HCT116 (cell line): ENCODE results near the gene DUS4L. TPM values are rescaled to one million over a fixed set of nuclear protein-coding genes. Genes with fewer than 3 reads are reported as not detected.

Experiments
- ATAC-seq: fragments of 200-7000 bp; cut with Tn5 transposase; 2 replicates; pipeline ENCODE4 v1.9.1; 2020; ENCODE audit warnings: mild to moderate bottlenecking, moderate library complexity
- BruUV-seq: library from RNA; stranded (reverse); fragments of 400-500 nt; replicated peaks from 2 replicates; lab custom pipeline; 2021; lab: Mats Ljungman, UMichigan
- CTCF ChIA-PET: fragments of 300-600 bp; sonication (Branson Sonifier 250); formaldehyde crosslinking; loops from one replicate; lab custom pipeline; 2021; ENCODE audit warnings: antibody characterized with exemption; lab: Charles Lee
- POLR2A ChIA-PET: fragments of 300-600, 350-600 bp; sonication (Branson Sonifier 250); formaldehyde crosslinking; loops from one replicate; lab custom pipeline; 2021; ENCODE audit warnings: antibody characterized with exemption; lab: Charles Lee
- RAD21 ChIA-PET, 2 experiments: fragments of 300-600 bp; sonication (Branson Sonifier 250); formaldehyde crosslinking; loops; one replicate each; lab custom pipeline; 2023; ENCODE audit warnings: low total read pairs in 2 of 2; ENCODE audit not compliant: uncharacterized antibody in 2 of 2, unreplicated experiment in 2 of 2, low non-redundant PET in 1 of 2; lab: Charles Lee
- DNase-seq: peaks from one replicate; pipeline ENCODE4 v3.0.0-alpha.2; 2010; ENCODE audit warnings: low read depth, low spot score
- H2AFZ ChIP-seq: fragments of 200-600 bp; shearing (Covaris generic), sonication (generic); 2 replicates; pipeline ENCODE4 v1.6.1; 2017; ENCODE audit warnings: low read depth, mixed run types, mixed read lengths, antibody characterized with exemption, low read length; ENCODE audit not compliant: poor library complexity, severe bottlenecking
- H3K27ac ChIP-seq: 2 replicates; pipeline ENCODE4 v1.5.1; 2012; ENCODE audit warnings: low read depth, low read length
- H3K27me3 ChIP-seq: fragments of 200-600 bp; sonication (generic); 2 replicates; pipeline ENCODE4 v1.6.1; 2016; ENCODE audit warnings: mixed run types, low read length, mixed read lengths; ENCODE audit not compliant: insufficient read depth
- H3K36me3 ChIP-seq, 2 experiments: fragments of 200-500 bp in 1 of 2; fragments of 200-600 bp in 1 of 2; sonication (Bioruptor generic) in 1 of 2; sonication (generic) in 1 of 2; 2 replicates each; pipeline versions ENCODE4 v1.5.1 to v1.6.1; 2014 to 2016; ENCODE audit warnings: low read length in 2 of 2, inconsistent platforms in 1 of 2, mixed read lengths in 1 of 2, mixed run types in 1 of 2; ENCODE audit not compliant: insufficient read depth in 2 of 2, control insufficient read depth in 1 of 2
- H3K4me1 ChIP-seq, 2 experiments: fragments of 200-600 bp in 1 of 2; sonication (generic) in 1 of 2; 2 replicates each; pipeline versions ENCODE4 v1.5.1 to v1.6.1; 2012 to 2017; ENCODE audit warnings: low read length in 2 of 2, inconsistent platforms in 1 of 2, mild to moderate bottlenecking in 1 of 2, mixed read lengths in 1 of 2, mixed run types in 1 of 2, moderate library complexity in 1 of 2; ENCODE audit not compliant: insufficient read depth in 2 of 2, control insufficient read depth in 1 of 2
- H3K4me2 ChIP-seq: fragments of 200-600 bp; sonication (generic); 2 replicates; pipeline ENCODE4 v1.6.1; 2017; ENCODE audit warnings: mixed run types, low read length, mixed read lengths
- H3K4me3 ChIP-seq, 2 experiments: fragments of 200-600 bp in 1 of 2; sonication (generic) in 1 of 2; replicated peaks in 1 of 2; 2 replicates each; pipeline ENCODE4 v1.5.1; 2011 to 2016; ENCODE audit warnings: low read length in 2 of 2, control low read depth in 1 of 2, low read depth in 1 of 2, mild to moderate bottlenecking in 1 of 2, mixed read lengths in 1 of 2, mixed run types in 1 of 2
- H3K79me2 ChIP-seq: fragments of 200-600 bp; sonication (generic); 2 replicates; pipeline ENCODE4 v1.6.1; 2017; ENCODE audit warnings: mild to moderate bottlenecking, mixed run types, low read length, moderate library complexity, mixed read lengths; ENCODE audit not compliant: insufficient read depth
- H3K9ac ChIP-seq: fragments of 200-600 bp; sonication (generic); 2 replicates; pipeline ENCODE4 v1.6.1; 2016; ENCODE audit warnings: low read length, mixed read lengths
- H3K9me2 ChIP-seq: fragments of 200-600 bp; sonication (generic), shearing (Covaris generic); 2 replicates; pipeline ENCODE4 v1.6.1; 2017; ENCODE audit warnings: mixed run types, mild to moderate bottlenecking, moderate library complexity; ENCODE audit not compliant: insufficient read depth
- H3K9me3 ChIP-seq, 2 experiments: fragments of 200-500 bp in 1 of 2; fragments of 200-600 bp in 1 of 2; sonication (Bioruptor generic) in 1 of 2; sonication (generic) in 1 of 2; 2 replicates each; pipeline ENCODE4 v1.6.1; 2014 to 2017; ENCODE audit warnings: low read length in 2 of 2, mixed read lengths in 2 of 2, inconsistent platforms in 1 of 2, low read depth in 1 of 2, mild to moderate bottlenecking in 1 of 2, mixed run types in 1 of 2, moderate library complexity in 1 of 2; ENCODE audit not compliant: control insufficient read depth in 1 of 2, insufficient read depth in 1 of 2
- H4K20me1 ChIP-seq: fragments of 200-600 bp; sonication (generic), shearing (Covaris generic); 2 replicates; pipeline ENCODE4 v1.6.1; 2017; ENCODE audit warnings: mixed run types, mild to moderate bottlenecking, moderate library complexity; ENCODE audit not compliant: insufficient read depth
- ATF3 ChIP-seq: IDR thresholded peaks from 2 replicates; pipeline ENCODE4 v1.6.1; 2012
- CBX3 ChIP-seq: IDR thresholded peaks from 2 replicates; pipeline ENCODE4 v1.6.1; 2012; ENCODE audit warnings: low read depth
- CEBPB ChIP-seq: IDR thresholded peaks from 2 replicates; pipeline ENCODE4 v1.6.1; 2012; ENCODE audit warnings: low read depth
- CTCF ChIP-seq, 3 experiments: fragments of 200-600 bp in 1 of 3; sonication (generic) in 1 of 3; IDR thresholded peaks in 2 of 3; conservative IDR thresholded peaks in 1 of 3; 2 replicates each; pipeline ENCODE4 v1.5.1; 2012 to 2017; ENCODE audit warnings: low read depth in 2 of 3, low read length in 2 of 3, antibody characterized with exemption in 1 of 3, borderline replicate concordance in 1 of 3, control low read depth in 1 of 3, mild to moderate bottlenecking in 1 of 3, mixed read lengths in 1 of 3, mixed run types in 1 of 3, moderate library complexity in 1 of 3; ENCODE audit not compliant: insufficient read depth in 1 of 3
- EGR1 ChIP-seq: IDR thresholded peaks from 2 replicates; pipeline ENCODE4 v1.6.1; 2012; ENCODE audit warnings: low read depth
- ELF1 ChIP-seq: IDR thresholded peaks from 2 replicates; pipeline ENCODE4 v1.6.1; 2012; ENCODE audit warnings: low read depth, borderline replicate concordance
- EZH2 ChIP-seq: fragments of 200-600 bp; sonication (generic); IDR thresholded peaks from 2 replicates; pipeline ENCODE4 v1.6.1; 2017; ENCODE audit warnings: antibody characterized with exemption, mixed run types
- EZH2phosphoT487 ChIP-seq: fragments of 200-600 bp; IDR thresholded peaks from 2 replicates; pipeline ENCODE4 v1.6.1; 2018; ENCODE audit warnings: antibody characterized with exemption, borderline replicate concordance
- FOSL1 ChIP-seq: IDR thresholded peaks from 2 replicates; pipeline ENCODE4 v1.6.1; 2012; ENCODE audit warnings: low read depth
- JUND ChIP-seq: IDR thresholded peaks from 2 replicates; pipeline ENCODE4 v1.6.1; 2012
- POLR2A ChIP-seq: IDR thresholded peaks from 2 replicates; pipeline ENCODE4 v1.7.0; 2011; ENCODE audit warnings: borderline replicate concordance; ENCODE audit not compliant: insufficient read depth, insufficient read length; ENCODE audit errors: extremely low read depth
- POLR2AphosphoS5 ChIP-seq: IDR thresholded peaks from 2 replicates; pipeline ENCODE4 v1.6.1; 2011; ENCODE audit warnings: mild to moderate bottlenecking, low read depth, low read length, moderate library complexity
- SIN3A ChIP-seq: IDR thresholded peaks from 2 replicates; pipeline ENCODE4 v1.6.1; 2012; ENCODE audit warnings: low read depth
- SP1 ChIP-seq: IDR thresholded peaks from 2 replicates; pipeline ENCODE4 v1.6.1; 2012; ENCODE audit warnings: low read depth
- SRF ChIP-seq: IDR thresholded peaks from 2 replicates; pipeline ENCODE4 v1.6.1; 2012; ENCODE audit warnings: low read depth
- YY1 ChIP-seq: IDR thresholded peaks from 2 replicates; pipeline ENCODE4 v1.6.1; 2011; ENCODE audit warnings: low read length, low read depth, moderate library complexity, mild to moderate bottlenecking; ENCODE audit not compliant: insufficient replicate concordance; ENCODE audit errors: extremely low read depth
- ZBTB33 ChIP-seq: IDR thresholded peaks from 2 replicates; pipeline ENCODE4 v1.6.1; 2011; ENCODE audit warnings: mild to moderate bottlenecking, low read length, moderate library complexity; ENCODE audit not compliant: insufficient replicate concordance; ENCODE audit errors: extremely low read depth
- ZNF274 ChIP-seq: fragments of 200-500 bp; sonication (Bioruptor generic); IDR thresholded peaks from 2 replicates; pipeline ENCODE4 v1.6.1; 2014; ENCODE audit warnings: mild to moderate bottlenecking, low read depth, low read length, inconsistent platforms
- intact Hi-C: fragments of 100-400 bp; cut with micrococcal nuclease; formaldehyde crosslinking; loops from 2 replicates; pipeline ENCODE4 v1.10.0; 2022
- total RNA-seq: library from RNA; stranded (reverse); gene quantifications from one replicate; pipeline ENCODE4 v1.2.1, GENCODE V29; 2021; ENCODE audit not compliant: unreplicated experiment
- TF ChIP-seq, protein P1 (sequence below): IDR thresholded peaks from 2 replicates; pipeline ENCODE4 v1.6.1; 2012; ENCODE audit warnings: low read depth

Gene DUS4L
- total RNA-seq, 1 experiment from 2014 or later = 12.6 TPM

GRCh38 chr7:107570298-107570697 lies 6.5 kb downstream of the DUS4L start:
- DNase-seq = no peak
- Histone ChIP-seq H3K36me3 (no peaks in the 10 kb centered on the region), H3K9me2 (no peaks in the 10 kb centered on the region), H4K20me1 (no peaks in the 10 kb centered on the region), H3K27me3 (no peaks in the 10 kb centered on the region), H3K4me3 (no peak overlapping the region), H3K4me1 (peaks cover 0 to 1% of the 10 kb centered on the region in 2 experiments; a peak in 1 of 4 replicates), H3K79me2 (no peaks in the 10 kb centered on the region), H3K9me3 (no peaks in the 10 kb centered on the region), H3K9ac (no peak overlapping the region), H3K4me2 (no peak overlapping the region), H3K27ac (no peak overlapping the region), H2AFZ (no peak overlapping the region)
- CTCF ChIA-PET = no interaction called here
- no TSS peak for BruUV-seq
- intact Hi-C loops = no loop called here
- POLR2A ChIA-PET = no interaction called here
- RAD21 ChIA-PET = no interaction called here
- TF ChIP-seq CTCF (IDR thresholded peaks at IDR 0.05 in 2 of 3, conservative IDR thresholded peaks at IDR 0.05 in 1 of 3; ENCODE audit: borderline replicate concordance in 1 of 3, insufficient read depth in 1 of 3, low read depth in 2 of 3, low read length in 2 of 3) = no peak
- no peak for TF ChIP-seq SIN3A
- no peak for TF ChIP-seq SP1
- TF ChIP-seq YY1 = no peak
- no peak for TF ChIP-seq EZH2phosphoT487
- no peak for TF ChIP-seq EZH2
- TF ChIP-seq, protein P1, sequence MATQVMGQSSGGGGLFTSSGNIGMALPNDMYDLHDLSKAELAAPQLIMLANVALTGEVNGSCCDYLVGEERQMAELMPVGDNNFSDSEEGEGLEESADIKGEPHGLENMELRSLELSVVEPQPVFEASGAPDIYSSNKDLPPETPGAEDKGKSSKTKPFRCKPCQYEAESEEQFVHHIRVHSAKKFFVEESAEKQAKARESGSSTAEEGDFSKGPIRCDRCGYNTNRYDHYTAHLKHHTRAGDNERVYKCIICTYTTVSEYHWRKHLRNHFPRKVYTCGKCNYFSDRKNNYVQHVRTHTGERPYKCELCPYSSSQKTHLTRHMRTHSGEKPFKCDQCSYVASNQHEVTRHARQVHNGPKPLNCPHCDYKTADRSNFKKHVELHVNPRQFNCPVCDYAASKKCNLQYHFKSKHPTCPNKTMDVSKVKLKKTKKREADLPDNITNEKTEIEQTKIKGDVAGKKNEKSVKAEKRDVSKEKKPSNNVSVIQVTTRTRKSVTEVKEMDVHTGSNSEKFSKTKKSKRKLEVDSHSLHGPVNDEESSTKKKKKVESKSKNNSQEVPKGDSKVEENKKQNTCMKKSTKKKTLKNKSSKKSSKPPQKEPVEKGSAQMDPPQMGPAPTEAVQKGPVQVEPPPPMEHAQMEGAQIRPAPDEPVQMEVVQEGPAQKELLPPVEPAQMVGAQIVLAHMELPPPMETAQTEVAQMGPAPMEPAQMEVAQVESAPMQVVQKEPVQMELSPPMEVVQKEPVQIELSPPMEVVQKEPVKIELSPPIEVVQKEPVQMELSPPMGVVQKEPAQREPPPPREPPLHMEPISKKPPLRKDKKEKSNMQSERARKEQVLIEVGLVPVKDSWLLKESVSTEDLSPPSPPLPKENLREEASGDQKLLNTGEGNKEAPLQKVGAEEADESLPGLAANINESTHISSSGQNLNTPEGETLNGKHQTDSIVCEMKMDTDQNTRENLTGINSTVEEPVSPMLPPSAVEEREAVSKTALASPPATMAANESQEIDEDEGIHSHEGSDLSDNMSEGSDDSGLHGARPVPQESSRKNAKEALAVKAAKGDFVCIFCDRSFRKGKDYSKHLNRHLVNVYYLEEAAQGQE = no peak
- TF ChIP-seq ATF3 = no peak
- TF ChIP-seq CEBPB = no peak
- no peak for TF ChIP-seq POLR2AphosphoS5
- no peak for TF ChIP-seq ZBTB33
- no peak for TF ChIP-seq CBX3
- TF ChIP-seq JUND = no peak
- TF ChIP-seq EGR1 = no peak
- TF ChIP-seq FOSL1 = no peak
- no peak for TF ChIP-seq ZNF274
- no peak for TF ChIP-seq ELF1
- TF ChIP-seq POLR2A = no peak
- no peak for TF ChIP-seq SRF
- no peak for ATAC-seq
